OCI-LY7 (cell line): ENCODE results near the gene HNRNPL. TPM values are rescaled to one million over a fixed set of nuclear protein-coding genes. Genes with fewer than 3 reads are reported as not detected.

ENCODE experiments used
- BruUV-seq: library from RNA; stranded (reverse); fragments of 400-500 nt; replicated peaks from 2 replicates; lab custom pipeline; 2021; lab: Mats Ljungman, UMichigan
- CTCF ChIA-PET: fragments of 300-600 bp; sonication (Branson Sonifier 250); formaldehyde crosslinking; loops from one replicate; lab custom pipeline; 2022; ENCODE audit warnings: antibody characterized with exemption; ENCODE audit not compliant: unreplicated experiment; lab: Charles Lee
- POLR2A ChIA-PET: fragments of 300-600 bp; sonication (Branson Sonifier 250); formaldehyde crosslinking; loops from one replicate; lab custom pipeline; 2022; ENCODE audit warnings: antibody characterized with exemption; lab: Charles Lee
- DNase-seq: peaks from one replicate; pipeline ENCODE4 v3.0.0-alpha.2; 2015; ENCODE audit warnings: low spot score
- H2AFZ ChIP-seq: fragments of 200-600 bp; sonication (generic), shearing (Covaris generic); 2 replicates; pipeline ENCODE4 v1.6.1; 2014; ENCODE audit warnings: mild to moderate bottlenecking, antibody characterized with exemption, low read length, moderate library complexity
- H3K27ac ChIP-seq: fragments of 200-600 bp; sonication (generic); 2 replicates; pipeline ENCODE4 v1.5.1; 2014; ENCODE audit warnings: mixed run types, low read depth, mild to moderate bottlenecking, moderate library complexity, low read length, inconsistent platforms; ENCODE audit not compliant: poor library complexity, severe bottlenecking
- H3K36me3 ChIP-seq: fragments of 200-600 bp; sonication (generic); 2 replicates; pipeline ENCODE4 v1.6.1; 2014; ENCODE audit warnings: mild to moderate bottlenecking, antibody characterized with exemption, low read length, moderate library complexity, mixed read lengths; ENCODE audit not compliant: insufficient read depth
- H3K4me1 ChIP-seq: fragments of 200-600 bp; sonication (generic); 2 replicates; pipeline ENCODE4 v1.5.1; 2014; ENCODE audit warnings: mild to moderate bottlenecking, low read length; ENCODE audit not compliant: insufficient read depth, poor library complexity, severe bottlenecking
- H3K4me2 ChIP-seq: fragments of 200-600 bp; sonication (generic); 2 replicates; pipeline ENCODE4 v1.6.1; 2014; ENCODE audit warnings: mild to moderate bottlenecking, low read length
- H3K4me3 ChIP-seq: fragments of 200-600 bp; sonication (generic); 2 replicates; pipeline ENCODE4 v1.5.1; 2014; ENCODE audit warnings: mild to moderate bottlenecking, low read depth, low read length; ENCODE audit not compliant: poor library complexity, severe bottlenecking
- H3K79me2 ChIP-seq: fragments of 200-600 bp; sonication (generic); 2 replicates; pipeline ENCODE4 v1.6.1; 2016; ENCODE audit warnings: low read depth, mild to moderate bottlenecking, low read length, moderate library complexity, mixed read lengths; ENCODE audit not compliant: insufficient read depth
- H3K9me2 ChIP-seq: fragments of 200-600 bp; sonication (generic); 2 replicates; pipeline ENCODE4 v1.6.1; 2016; ENCODE audit warnings: mild to moderate bottlenecking, low read length, mixed read lengths; ENCODE audit not compliant: insufficient read depth
- H3K9me3 ChIP-seq: fragments of 200-600 bp; sonication (generic); 2 replicates; pipeline ENCODE4 v1.6.1; 2014; ENCODE audit warnings: mild to moderate bottlenecking, mixed run types, low read length, mixed read lengths
- H4K20me1 ChIP-seq: fragments of 200-600 bp; sonication (generic); 2 replicates; pipeline ENCODE4 v1.6.1; 2014; ENCODE audit warnings: mild to moderate bottlenecking, antibody characterized with exemption, low read length, moderate library complexity, mixed read lengths; ENCODE audit not compliant: insufficient read depth
- EZH2phosphoT487 ChIP-seq: fragments of 200-600 bp; sonication (generic); IDR thresholded peaks from 2 replicates; pipeline ENCODE4 v1.6.1; 2018; ENCODE audit warnings: low read depth, borderline replicate concordance, mild to moderate bottlenecking, mixed run types, antibody characterized with exemption, low read length, moderate library complexity, mixed read lengths
- intact Hi-C: fragments of 100-400 bp; cut with micrococcal nuclease; formaldehyde crosslinking; loops from one replicate; pipeline ENCODE4 v1.10.0; 2022; ENCODE audit not compliant: unreplicated experiment
- total RNA-seq, 2 experiments: library from RNA; depleted of rRNA in 1 of 2; stranded (reverse); fragments of >200 nt in 1 of 2; shearing (Covaris generic) in 1 of 2; gene quantifications; 2 replicates each; pipeline ENCODE4 v1.2.3, GENCODE V29; 2014 to 2022
- TF ChIP-seq, protein P1 (sequence below): fragments of 200-600 bp; sonication (generic); conservative IDR thresholded peaks from 2 replicates; pipeline ENCODE4 v1.5.1; 2014; ENCODE audit warnings: mild to moderate bottlenecking, antibody characterized with exemption, low read length, moderate library complexity, mixed read lengths

The HNRNPL gene
- total RNA-seq, 2 experiments from 2014 or later = 263 to 655 TPM

DNA sequence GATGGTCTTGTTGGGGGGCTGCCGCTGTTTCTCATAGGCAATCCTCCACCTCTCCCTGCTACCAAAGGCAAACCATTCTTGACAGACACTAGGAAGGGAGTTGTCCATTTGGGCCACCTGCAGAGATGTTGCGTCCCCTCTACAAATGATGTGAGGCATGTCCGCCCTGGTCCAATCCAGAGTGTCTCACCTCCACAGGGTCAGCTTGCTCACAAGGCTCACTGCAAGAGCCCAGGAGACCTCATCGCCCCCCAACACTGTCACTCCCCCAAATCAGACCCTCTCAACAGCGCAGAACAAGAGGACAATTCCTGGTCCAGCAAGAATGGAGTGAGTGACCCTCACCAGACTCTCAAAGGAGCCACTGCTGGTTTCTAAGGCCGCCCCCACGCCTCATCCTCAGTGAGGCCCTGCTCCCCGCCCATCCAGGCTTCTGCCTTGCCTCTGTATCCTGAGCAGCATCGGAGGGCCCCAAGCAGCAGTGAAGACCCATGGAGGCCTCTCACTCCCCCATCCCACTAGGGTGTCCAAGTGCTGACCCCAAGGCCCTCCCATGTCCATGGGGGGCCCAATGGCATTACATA, 6.5 kb downstream of the HNRNPL start:
- Histone ChIP-seq H3K9me3 (no peaks in the 10 kb centered on the region), H3K4me1 (peaks cover 27% of the 10 kb centered on the region), H3K9me2 (no peaks in the 10 kb centered on the region), H3K4me3 (no peak overlapping the region), H3K36me3 (peaks cover 99% of the 10 kb centered on the region), H2AFZ (no peak overlapping the region), H3K27ac (no peak overlapping the region), H4K20me1 (peaks cover 50% of the 10 kb centered on the region), H3K79me2 (peaks cover 68% of the 10 kb centered on the region), H3K4me2 (no peak overlapping the region)
- ChIA-PET CTCF (no interaction called here), POLR2A (interaction anchor here (1.0 kb wide), 1 partner anchor 11 kb away, joined by 4 read pairs; no protein-coding TSS in a partner anchor)
- TF ChIP-seq, protein P1, sequence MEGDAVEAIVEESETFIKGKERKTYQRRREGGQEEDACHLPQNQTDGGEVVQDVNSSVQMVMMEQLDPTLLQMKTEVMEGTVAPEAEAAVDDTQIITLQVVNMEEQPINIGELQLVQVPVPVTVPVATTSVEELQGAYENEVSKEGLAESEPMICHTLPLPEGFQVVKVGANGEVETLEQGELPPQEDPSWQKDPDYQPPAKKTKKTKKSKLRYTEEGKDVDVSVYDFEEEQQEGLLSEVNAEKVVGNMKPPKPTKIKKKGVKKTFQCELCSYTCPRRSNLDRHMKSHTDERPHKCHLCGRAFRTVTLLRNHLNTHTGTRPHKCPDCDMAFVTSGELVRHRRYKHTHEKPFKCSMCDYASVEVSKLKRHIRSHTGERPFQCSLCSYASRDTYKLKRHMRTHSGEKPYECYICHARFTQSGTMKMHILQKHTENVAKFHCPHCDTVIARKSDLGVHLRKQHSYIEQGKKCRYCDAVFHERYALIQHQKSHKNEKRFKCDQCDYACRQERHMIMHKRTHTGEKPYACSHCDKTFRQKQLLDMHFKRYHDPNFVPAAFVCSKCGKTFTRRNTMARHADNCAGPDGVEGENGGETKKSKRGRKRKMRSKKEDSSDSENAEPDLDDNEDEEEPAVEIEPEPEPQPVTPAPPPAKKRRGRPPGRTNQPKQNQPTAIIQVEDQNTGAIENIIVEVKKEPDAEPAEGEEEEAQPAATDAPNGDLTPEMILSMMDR = no peak
- no peak for TF ChIP-seq EZH2phosphoT487
- DNase-seq = no peak
- BruUV-seq = no TSS peak
- intact Hi-C loops = no loop called here

DNA sequence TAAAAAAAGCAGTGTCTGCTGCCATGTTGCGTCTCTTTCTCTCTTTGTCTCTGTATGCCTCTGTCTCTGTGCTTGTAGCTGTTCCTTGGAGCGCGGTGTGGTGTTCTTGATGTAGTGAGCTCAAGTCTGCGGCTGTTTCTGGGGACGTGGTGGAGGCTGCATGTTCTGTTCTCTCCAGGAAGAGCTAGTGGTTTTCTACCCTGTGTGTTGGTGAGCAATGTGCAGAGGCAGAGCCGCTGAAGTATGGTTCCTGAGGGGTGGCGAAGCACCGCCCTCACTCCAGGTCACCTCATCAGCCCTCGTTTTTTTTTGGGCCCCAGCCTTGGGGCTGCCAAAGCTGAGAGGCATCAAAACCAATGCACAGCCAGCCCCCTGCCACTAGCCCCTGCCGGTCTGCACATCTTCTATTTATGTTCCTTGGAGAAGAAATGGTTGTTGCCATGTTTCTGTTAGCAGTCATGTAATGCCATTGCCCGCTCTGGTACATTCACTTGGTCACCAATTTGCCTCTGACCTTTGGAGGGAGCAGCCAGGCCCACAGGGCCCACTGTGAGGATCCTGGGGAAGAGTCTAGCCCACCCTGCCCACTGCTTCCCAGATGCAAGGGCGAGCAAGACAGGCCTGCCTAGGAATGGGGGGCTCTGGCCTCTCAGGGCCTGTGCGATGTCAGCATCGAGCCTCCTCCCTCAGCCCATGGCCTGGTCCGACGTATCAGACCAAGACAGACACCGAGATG, 7.2 kb downstream of the HNRNPL start:
- Histone ChIP-seq H2AFZ (no peak overlapping the region), H3K4me2 (no peak overlapping the region), H3K79me2 (peaks cover 61% of the 10 kb centered on the region), H3K36me3 (peaks cover 99% of the 10 kb centered on the region), H3K9me3 (no peaks in the 10 kb centered on the region), H3K27ac (peak overlapping the region; percentile 20), H3K4me3 (no peak overlapping the region), H3K9me2 (no peaks in the 10 kb centered on the region), H4K20me1 (peaks cover 45% of the 10 kb centered on the region), H3K4me1 (peaks cover 21% of the 10 kb centered on the region)
- intact Hi-C loops = no loop called here
- peak; percentile 32 for DNase-seq
- TF ChIP-seq, protein P1 = no peak
- TF ChIP-seq EZH2phosphoT487 = no peak
- ChIA-PET CTCF (no interaction called here), POLR2A (no interaction called here)
- BruUV-seq = no TSS peak
